NCI-H2107 treated with DMSO at 0.1 percent for 48 hours (cell line): ENCODE measurements around the gene ACKR3.

Experiments
- DNase-seq: peaks from one replicate; lab custom pipeline; 2025; ENCODE audit not compliant: unreplicated experiment; lab: John Stamatoyannopoulos, UW

Gene ACKR3

DNA sequence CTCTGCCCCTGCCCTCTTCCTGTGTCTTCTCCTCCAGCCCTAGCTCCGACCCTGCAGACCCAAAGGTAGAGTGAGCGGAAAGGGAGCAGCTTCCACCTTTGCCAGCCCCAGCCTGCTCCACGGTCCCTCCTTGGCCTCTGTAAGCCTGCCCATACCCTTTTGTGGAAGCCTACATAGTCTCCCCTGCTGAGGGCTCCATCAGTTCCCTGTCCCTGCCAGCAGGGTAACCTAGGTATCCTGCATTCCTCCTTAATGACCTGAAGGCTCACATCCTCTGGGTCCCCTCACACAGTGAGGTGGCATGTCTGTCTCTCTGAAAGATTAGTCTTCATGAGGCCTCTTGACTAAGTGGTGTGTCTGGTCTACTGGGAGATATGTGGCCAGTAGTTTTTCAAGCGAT lies 20.5 kb upstream of the ACKR3 start:
- no peak for DNase-seq

DNA sequence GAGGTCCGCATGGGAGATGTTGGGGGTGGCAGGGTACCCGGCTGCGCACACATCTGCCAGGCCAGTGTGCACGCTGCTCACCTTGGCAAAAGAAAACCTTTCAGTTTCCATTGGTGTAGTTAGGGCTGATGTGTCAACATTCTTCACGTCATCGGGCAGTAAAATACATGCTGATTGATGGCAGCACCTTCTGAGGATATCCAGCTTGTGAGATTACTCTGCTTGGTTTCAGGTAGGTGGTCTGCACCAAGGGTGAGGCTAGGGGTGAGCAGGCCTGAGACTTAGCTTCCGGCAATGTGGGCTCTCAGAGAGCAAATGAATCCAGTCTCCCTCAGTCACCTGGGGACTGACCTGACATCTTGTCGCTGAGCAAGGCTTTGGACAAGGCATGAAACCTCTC lies 19.3 kb upstream of the ACKR3 start:
- no peak for DNase-seq

DNA sequence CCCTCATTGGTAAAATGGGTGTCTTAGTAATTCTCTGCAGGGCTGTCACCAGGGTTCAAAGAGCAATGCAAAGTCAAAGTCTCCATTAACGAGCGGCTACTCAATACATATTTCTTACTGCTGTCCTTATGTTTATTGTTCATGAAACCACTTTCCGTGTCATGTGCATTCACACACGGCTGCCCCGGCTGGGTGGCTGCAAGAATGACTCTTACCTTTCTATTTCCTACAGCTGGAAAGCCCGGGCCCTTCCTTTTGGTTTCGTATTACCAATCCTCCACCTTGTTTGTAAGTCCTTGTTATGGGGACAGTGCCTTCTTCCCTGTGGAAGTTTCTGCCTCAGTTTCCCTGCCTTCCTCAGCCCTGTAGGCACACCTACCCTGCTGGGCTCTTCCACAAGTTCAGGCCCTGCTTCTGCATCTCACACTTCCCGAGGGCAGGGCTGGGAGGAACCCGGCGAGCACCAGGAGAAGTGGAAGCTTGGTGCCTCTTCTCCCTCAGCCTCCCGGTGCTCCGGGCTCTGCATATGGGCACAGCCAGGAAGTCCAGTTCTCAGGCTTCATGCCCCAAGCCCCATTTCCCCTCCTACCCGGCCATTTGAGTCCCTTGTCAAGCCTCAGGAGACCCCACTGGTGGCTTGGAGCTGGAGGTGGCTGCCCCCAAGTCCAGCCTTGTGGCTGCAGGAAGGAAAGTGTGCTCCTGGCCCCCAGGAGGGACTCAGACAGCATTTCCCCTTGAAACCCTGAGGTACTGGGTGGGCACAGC lies 18.7 kb upstream of the ACKR3 start:
- no peak for DNase-seq

DNA sequence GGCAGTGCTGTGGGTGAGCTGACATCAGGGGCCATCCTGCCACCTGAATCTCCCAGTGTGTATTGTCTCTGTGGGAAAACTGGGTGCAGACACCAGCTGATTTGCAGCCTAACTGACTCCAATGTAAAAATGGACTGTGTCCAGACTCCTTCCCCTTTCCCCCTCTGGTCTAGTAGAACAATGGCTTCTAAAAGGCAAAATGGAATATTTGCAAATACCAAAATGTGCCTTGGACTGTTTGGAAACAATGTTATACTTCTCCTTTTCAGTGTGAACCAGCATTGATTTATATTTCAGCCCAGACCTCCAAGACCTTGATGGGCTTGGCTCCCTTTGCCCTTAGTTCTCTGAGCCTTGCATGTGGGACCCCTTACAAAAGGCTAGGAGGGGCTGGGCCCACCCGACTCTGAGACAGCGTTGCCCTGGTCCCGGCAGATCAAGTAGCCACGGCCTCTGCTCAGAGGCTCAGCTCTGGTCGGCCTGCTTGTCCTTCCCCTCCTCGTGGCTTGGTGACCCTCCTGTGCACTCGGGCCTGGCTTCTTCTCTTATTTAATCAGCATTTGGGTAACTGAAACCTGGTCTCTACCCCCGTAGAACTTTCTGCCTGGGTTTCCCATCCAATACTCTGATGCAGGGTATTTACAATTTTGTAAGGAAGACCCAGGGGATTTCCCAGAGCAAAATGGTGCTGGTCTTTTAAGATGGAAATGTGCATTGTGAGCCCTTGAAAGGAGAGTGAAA lies 18.0 kb upstream of the ACKR3 start:
- DNase-seq, result no peak

DNA sequence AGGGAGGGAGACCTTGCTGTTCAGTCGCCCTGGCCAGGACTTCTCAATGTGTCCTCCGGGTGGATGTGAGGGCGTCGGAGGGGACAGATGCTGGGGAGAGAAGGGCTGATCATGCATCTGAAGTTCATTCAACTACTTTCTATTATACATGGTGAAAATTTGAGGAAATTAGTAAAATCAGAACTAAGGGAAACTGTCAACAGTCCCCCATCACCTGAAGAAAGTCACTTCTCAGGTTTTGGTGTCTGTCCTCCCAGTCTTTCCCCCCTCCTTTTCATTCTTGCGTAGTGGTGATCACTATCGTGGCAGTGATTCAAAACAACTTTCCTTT lies 17.4 kb upstream of the ACKR3 start:
- DNase-seq, result no peak

DNA sequence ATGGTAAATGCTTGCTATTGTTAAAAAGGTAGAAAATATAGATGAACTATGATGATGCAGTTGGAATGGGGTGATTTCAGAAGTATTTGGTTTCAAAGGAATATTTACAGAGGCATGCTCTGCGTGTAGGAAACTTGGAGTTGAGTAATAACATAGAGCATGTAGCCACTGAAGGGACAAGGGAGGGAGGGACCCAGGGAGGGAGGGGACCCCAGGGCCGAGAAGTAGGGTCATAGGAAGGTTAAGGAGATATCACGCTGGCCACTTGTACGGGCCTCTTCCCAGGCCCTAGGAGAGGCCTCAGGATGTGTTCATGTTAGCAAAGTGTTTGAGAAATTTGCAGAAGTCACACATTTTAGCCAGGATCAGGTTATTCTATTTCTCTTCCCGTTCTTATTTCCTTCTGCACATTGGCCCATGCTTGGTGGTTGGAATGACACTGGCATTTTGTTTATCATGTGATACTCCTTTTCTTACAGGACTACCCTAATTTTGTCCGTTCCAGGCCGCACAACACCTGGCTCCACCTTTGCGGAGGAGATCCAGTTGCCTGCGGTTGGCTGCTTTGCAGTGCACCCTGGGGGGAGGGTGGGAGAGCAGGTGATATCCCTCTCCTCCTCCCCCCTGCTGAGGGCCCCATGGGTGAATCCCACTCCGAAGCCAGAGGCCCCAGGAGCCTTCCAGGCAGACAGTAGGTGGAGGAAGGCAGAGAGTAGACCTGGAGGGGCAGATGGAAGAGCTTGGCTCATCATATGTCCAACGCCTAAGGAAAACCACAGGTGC lies 16.9 kb upstream of the ACKR3 start:
- no peak for DNase-seq

DNA sequence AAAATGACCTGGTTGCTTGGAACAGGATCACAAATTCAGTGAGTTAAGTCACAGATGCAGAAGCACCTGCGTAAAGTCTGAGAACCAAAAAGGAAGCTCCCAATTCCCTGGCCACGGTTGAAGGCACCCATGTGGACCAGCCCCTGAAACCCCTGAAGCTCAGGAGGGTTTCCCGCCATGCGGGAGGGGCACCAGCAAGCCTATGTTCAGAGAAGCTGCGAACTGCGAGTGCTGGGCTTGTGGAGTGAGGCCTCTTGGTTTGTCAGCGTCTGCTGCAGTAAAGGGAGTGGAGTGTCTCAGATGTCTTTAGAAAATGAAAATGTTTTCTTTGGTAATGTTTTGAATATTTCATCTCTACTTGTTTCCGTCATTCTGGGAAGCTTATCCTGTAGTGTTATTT lies 16.1 kb upstream of the ACKR3 start:
- no peak for DNase-seq

DNA sequence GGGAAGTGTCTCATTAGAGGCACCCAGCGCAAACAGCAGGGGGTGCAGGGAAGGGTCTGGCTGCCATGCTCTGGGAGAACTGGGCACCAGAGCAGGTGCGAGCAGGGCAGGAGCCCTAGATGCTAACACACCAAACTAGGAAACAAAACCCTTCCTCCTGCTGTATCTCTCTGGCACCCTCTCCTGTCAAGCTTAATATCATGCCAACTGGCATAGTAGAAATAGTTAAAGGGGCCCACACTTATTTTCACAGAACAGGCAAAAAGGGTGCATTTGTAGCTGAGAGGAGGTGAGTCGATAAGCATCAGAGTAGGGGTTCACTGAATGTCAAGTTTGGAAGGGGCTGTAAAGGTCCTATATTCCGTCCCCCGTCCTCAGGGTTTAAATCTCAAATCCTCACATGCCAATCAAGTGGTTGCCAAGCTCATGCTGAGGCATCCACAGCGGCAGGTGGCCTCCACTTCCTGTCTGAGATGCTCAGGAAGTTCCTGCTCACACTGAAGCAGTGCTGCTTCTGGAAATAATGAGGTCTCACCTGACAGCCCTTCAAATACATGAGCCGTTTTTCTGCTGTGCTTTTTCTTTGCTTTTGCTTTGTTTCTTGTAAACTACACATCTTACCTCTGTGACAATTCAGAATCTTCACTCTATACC lies 14.9 kb upstream of the ACKR3 start:
- DNase-seq, result no peak

DNA sequence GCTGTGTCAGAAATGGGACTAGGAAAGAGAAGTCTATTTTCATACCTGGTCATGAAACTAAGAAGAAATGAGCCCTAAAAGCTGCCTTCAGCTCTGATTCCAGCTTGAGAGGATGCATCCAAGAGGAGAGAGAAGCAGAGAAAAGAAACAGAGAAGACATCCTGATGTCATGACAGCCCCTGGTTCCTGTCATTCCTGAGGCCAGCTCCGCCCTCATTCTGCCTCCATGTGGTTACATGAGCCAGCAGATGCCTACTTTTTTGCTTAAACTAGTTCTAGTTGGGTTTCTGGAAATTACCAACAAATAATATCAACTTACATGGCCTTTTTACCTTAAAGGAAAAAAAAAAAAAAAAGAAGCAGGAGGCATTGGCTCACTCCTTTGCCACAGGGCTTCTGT lies 14.1 kb upstream of the ACKR3 start:
- DNase-seq, result no peak

DNA sequence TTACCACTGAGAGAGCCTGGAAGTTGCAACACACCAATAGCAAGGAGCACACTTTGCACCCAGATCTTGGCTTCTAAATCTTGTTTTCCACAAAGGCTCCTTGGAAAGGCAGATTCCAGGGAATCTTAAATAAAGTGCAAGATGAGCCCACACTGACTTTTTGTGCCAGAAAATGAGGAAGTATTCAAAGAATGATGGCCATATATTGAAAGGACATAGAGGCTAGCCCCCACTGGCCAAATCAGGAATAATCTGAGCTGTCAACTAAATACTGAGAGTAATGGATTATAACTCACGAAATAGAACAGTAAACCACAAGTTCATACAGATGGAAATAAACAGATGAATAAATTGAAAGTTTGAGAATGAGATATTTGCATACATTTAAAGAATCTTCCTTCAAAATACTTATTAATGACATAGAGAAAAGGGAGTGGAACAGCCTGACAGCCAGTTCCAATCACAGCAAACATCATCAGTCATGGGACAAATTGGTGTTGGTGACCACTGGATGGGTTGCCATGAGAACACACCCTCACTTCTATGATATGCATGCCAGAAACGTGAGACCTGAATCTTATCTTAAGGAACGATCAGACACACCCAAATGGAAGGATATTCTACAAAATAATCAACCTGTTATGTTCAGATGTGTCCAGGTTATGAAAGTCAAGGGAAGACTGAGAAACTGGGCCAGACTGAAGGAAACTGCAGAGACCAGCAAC lies 12.2 kb upstream of the ACKR3 start:
- DNase-seq, result no peak

DNA sequence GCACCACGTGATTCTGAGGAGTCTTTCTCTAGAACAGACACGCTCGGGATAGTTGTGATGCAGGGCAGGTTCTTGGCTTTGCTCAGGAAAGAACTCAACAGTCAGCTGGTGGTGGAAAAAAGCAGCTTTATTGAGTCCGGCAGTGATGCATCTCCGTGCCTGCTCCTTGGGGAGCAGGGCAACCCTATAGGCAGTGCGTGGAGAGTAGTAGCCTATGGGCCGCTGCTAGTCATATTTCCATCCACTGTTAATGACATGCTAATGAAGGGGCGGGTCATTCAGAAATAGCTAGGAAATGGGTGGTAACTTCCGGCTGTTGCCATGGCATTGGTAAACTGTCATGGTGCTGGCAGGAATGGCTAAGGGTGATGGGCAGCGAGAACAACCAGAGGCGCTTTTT lies 11.6 kb upstream of the ACKR3 start:
- DNase-seq, result no peak

DNA sequence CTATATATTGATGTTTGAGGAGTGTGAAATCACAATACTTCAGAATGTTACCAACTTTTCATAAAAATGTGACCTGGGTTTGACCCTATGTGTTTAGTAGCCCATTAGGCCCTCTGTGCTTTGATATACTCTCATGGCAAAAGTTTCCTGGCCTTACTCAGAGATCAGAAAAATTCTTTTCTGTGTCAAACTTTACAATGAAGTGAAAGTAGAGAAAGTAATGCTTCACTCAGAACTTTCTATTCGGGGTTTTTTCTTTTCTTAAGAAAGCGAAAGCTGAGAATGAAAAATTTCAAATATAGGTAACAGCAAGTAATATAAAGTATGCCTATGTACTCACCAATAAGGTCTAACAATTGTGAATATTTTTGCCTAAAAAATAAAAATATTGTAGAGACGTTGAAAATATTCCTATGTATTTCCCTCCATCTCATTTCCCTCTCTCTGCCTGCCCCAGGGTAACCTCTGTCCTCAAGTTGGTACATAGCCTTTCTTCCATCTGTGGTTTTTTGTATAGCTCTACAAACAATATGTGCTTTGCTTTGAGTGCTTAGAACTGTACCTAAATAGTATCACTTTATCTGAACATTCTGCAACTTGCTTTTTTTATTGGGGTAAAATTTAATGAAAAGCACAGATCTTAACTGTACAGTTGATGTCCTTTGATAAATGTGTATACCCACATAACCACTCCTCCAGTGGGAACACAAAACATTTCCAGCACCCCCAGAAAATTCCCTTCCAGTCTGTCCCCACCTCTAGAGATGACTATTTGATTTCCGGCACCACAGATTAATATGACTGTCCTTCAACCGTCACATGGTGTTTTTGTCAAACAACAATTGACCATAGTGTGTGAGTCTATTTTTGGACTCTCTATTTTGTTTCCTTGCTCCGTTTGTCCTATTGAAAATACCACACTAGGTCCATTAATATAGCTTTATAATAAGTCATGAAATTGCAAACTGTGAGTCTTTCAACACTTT lies 10.3 kb upstream of the ACKR3 start:
- no peak for DNase-seq

DNA sequence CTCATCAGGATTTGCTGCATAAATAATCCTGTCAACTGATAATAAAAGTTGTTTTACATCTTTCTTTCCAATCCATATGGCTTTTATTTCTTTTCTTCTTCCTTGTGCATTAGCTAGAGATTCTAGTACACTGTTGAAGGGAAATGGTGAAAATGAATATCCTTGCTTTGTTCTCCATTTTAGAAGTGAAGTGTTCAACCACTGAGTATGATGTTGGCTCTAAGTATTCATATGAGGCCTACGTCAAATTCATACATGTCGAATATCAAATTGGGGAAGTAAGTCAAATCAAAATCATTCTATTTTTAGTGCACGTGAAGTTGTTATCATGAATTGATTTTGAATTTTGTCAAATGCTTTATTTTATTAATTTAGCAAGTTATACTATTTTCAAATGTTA lies 7.8 kb upstream of the ACKR3 start:
- DNase-seq, result no peak

DNA sequence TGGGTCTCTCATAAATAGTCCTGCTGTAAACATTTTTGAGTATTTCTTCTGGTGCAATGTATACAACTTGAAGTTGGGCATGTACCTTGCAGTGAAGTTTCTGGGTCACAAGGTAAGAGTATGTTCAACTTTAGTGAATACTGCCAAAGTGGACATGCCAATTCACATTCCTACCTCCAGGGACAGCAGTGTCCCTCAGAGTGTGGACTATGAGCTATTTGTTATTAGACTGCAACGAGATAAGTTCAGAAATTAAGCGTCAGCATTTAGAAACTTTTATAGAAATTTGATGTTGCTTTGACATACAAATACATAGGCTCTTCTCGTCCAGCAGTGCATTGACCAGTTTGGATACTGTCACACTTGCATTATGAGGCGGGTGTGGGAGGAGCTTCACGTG lies 7.2 kb upstream of the ACKR3 start:
- DNase-seq, result no peak

DNA sequence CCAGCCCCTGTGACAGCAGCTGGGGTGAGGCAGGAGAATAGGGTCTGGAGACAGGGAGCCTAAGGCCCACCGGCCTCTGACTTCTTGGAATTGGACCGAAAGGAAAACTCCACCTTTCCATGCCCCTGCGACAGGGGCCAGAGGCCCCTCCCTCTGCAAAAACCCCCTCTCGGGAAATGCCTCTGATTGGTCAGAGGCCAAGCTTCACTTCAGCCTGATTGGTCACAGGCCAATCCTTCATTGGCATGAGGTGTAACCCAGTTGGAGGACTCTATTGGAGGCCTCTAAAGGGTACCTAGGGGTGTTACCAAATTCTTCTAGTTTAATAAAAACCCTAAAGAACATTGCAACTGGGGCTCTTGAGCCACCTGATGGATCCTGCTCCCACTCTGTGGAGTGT lies 5.7 kb upstream of the ACKR3 start:
- DNase-seq, result no peak

DNA sequence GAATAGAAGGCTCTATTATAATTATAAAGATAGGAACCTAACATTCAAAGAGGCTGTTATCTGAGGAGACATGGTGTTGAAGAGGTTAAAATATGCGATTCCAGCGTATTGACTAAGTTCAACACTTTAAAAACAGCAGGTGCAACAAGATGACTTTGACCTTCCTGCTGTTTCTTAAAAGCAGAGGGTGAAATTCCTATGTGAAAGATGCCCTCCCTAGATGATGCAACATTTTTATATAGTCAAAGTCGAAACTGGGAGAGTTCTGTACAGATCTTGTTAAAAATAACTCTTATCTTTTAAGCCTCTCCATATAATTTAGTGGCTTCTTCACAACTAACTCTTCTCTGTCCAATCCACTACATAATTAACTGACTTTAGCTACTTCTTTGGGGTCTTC lies 4.4 kb upstream of the ACKR3 start:
- no peak for DNase-seq

DNA sequence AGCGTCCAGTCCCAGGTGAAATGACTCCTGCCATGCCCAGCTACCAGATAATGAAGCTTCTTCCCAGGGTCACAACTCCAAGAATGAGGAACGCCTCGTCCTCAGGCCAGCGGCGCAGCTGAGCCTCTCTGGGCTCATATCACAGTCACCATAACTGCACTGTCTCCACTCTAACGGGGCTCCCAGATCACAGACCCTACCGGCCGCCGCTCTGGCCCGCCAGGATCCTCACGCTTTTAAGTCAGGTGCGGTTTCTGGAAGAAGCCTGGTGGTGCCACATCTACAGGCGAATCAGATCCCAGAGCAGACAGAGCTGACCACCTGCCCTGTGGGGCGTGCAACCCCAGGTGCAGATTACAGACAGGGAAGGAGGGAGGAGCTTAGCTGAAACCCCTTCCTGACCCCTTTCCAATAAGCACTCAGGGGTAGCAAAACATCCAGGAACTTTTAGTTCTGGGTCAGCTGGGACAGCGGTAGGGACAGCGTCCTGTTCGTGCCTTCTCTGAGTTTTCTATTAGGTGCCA lies 3.7 kb upstream of the ACKR3 start:
- no peak for DNase-seq

DNA sequence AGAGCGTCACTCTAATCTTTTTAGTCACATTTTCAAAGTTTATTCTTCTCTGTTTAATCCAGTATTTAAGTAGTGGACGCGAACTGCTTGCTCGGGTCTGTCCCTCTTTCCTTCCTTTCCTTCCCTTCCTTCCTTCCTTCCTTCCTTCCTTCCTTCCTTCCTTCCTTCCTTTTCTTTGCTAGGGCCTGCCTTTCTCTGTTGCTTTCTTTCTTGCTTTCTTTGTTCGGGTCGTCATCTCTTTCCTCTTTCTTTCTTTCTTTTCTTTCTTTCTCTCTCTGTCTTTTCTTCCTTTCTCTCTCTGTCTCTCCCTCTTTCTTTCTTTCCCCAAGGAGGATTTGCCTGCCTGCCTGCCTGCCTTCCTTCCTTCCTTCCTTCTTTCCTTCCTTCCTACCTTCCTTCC lies 3.0 kb upstream of the ACKR3 start:
- DNase-seq, result no peak

DNA sequence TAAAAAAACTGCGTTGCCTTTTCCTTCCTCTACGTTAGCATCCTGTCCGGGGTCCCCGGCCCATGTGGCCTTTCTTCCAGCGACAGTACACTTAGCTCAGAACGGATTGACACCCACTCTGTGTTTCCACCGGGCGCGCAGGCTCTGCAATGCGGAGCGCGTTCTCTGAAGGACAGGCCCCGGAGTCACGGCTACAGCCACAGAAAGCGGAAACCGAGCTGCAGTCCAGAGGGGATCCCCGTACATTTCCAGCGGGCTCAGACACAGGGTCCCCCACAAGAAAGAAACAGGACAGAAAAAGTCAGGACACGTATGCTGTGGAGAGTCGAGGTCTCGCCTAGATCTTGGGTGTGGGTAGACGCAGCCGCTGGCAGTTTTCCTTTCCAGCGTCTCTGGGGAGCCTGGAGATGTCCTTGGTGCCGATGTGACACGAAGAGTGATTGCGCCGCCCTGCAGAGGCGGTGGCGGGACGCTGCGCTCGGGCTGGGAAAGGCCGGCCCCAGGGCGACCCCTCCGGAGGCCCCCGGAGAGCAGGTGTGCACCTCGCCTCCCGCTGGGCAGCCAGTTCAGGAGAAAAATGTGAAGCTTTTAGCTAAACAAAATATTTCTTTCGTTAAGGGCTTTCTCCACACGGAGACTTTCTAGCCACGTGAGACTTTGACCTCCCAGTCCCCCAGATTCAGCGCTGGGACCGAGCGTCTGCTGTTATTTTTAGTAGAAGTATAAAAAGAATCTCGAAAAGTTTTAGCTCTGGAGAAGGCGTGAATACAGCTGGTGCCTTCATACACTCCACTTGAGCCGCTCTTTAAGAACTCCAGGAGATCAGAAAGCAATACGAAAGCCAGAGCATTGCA lies 1.3 kb upstream of the ACKR3 start:
- no peak for DNase-seq
